ENCODE results near the gene DENND6A. TPM values are rescaled to one million over a fixed set of nuclear protein-coding genes. Genes with fewer than 3 reads are reported as not detected.

The DENND6A gene
- 10 to 100 TPM; 13.0 to 16.0 TPM for total RNA-seq

DNA sequence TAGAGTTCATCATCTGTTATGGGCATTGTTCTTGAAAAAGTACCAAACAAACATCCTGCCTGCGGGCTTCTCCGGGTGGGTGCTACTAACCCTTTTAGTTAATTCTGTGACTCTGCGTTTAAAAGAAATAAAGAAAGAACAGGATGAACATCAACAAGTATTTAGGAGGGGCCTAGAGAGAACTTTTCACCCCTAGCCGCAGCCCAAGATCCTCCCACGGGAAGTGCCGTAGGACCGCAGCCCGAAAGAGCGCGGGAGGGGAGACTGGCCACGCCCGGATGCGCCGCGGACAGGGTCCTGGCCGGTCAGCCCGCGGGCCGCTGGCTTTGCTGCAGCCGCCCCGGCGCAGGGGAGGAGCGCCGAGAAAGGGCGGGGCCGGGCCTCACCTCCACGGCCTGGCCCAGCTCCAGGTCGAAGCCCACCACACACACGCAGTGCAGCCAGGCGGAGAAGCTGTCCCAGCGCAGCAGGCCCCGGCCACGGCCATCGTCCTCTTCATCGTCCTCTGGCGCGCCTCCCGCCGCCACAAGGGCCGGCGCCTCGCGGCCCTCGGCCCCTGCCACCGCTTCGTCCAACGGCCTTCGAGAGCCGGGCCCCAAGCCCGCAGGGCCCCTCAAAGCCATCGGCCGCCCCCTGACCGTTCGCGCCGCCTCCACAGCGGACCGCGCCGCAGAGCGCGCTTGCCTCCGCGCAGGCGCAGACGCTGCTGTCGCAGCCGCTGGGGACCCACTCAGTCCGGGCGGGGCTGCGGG, at the start of gene DENND6A:
Gene DENND6A (minus strand): TSS at position 682 of the 752 bp plus-strand sequence. CDS start 59 bp downstream, at position 623.
- POLR2A ChIA-PET: interaction anchor here (0.6 to 2.4 kb wide), 5 partner anchors 64 to 136 kb away, joined by 3 to 17 read pairs (median 5); partner anchors contain the start of genes ARF4, PDE12 and SLMAP
- CTCF ChIA-PET: no interaction called here
- no peaks in the 10 kb centered on the region for H3K27me3 Mint-ChIP-seq
- H3K4me3 Mint-ChIP-seq: peak within 1 kb of the TSS; percentile 81
- H3K4me1 Mint-ChIP-seq (ENCODE audit: low read depth): peaks cover 35% of the 10 kb centered on the region
- H3K9me3 Mint-ChIP-seq: no peaks in the 10 kb centered on the region
- peak within 1 kb of the TSS; percentile 92 for H3K27ac Mint-ChIP-seq
- intact Hi-C loops (cut with micrococcal nuclease): loop anchor here (1.0 to 5.0 kb wide), 5 partner anchors 64 to 466 kb away; partner anchors contain the start of genes APPL1, ARF4, PDE12 and SLMAP
- DNase-seq: peak; percentile 97
- no peaks in the 10 kb centered on the region for H3K36me3 Mint-ChIP-seq

DNA sequence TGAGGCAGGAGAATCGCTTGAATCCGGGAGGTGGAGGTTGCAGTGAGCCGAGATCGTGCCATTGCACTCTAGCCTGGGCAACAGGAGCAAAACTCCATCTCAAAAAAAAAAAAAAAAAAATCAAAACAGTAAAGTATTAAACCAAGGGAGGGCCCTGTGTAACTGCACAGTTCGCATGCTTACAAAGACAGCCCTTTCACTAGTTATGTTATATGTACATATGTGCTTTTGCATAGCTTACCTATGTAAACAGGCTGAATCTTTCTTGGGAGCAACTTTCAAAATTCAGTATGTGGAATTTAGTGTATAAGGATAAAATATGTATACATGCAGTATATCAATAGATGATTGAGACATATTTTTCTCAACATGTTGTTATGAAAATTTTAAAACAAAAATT, 47.1 kb upstream of the DENND6A start:
- no peak for DNase-seq
- CTCF ChIA-PET: no interaction called here
- Mint-ChIP-seq H3K36me3 (no peaks in the 10 kb centered on the region), H3K9me3 (no peaks in the 10 kb centered on the region), H3K4me1 (ENCODE audit: low read depth) (no peaks in the 10 kb centered on the region), H3K27me3 (peaks cover 1% of the 10 kb centered on the region), H3K4me3 (no peak overlapping the region), H3K27ac (no peak overlapping the region)
- intact Hi-C loops (cut with micrococcal nuclease): no loop called here
- POLR2A ChIA-PET: no interaction called here

DNA sequence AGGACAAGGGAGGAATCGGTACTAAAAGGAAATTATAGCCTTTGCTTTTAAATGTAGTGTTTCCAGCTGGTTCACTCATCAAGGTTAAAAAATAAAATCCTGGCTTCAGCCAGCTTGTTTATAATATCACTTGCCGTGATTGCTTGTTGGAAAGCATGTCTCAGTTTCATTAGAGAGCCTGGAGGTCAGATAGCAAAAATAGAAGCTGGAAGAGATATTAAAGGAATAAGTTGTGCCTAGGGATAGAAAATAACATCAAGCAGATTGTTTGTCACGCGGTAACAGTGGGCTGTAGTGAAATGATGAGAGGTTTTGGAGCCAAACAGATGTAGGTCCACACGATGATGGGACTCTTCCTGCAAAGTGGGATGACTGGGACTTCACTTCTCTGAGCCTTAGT, 45.5 kb upstream of the DENND6A start:
- intact Hi-C loops (cut with micrococcal nuclease): no loop called here
- Mint-ChIP-seq H3K27ac (no peak overlapping the region), H3K4me3 (no peak overlapping the region), H3K36me3 (no peaks in the 10 kb centered on the region), H3K9me3 (no peaks in the 10 kb centered on the region), H3K4me1 (ENCODE audit: low read depth) (no peaks in the 10 kb centered on the region), H3K27me3 (no peaks in the 10 kb centered on the region)
- POLR2A ChIA-PET: no interaction called here
- CTCF ChIA-PET: no interaction called here
- DNase-seq: no peak

- intact Hi-C loops (cut with micrococcal nuclease): no loop called here
- no peak for DNase-seq
- Mint-ChIP-seq H3K4me1 (ENCODE audit: low read depth) (no peaks in the 10 kb centered on the region), H3K27me3 (no peaks in the 10 kb centered on the region), H3K27ac (no peak overlapping the region), H3K4me3 (no peak overlapping the region), H3K36me3 (no peaks in the 10 kb centered on the region), H3K9me3 (no peaks in the 10 kb centered on the region)
- ChIA-PET POLR2A (no interaction called here), CTCF (no interaction called here)
Measured at GRCh38 chr3:57737840-57738239, 45.0 kb upstream of the DENND6A start.

DNA sequence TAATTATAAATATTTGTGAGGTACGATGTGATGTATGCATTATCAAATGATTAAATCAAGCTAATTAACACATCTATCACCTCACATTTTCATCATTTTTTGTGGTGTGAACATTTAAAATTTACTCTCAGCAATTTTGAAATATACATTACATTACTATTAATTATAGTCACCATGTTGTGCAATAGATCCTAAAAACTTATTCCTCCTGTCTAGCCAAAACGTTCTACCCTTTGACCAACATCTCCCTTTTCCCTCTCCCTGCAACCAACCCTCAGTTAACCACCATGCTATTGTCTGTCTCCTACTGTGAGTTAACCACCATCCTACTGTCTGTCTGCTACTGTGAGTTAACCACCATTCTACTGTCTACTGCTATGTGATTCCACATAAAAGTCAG, 42.5 kb upstream of the DENND6A start:
- H3K4me3 Mint-ChIP-seq: no peak overlapping the region
- intact Hi-C loops (cut with micrococcal nuclease): no loop called here
- H3K27ac Mint-ChIP-seq: no peak overlapping the region
- H3K9me3 Mint-ChIP-seq: no peaks in the 10 kb centered on the region
- H3K27me3 Mint-ChIP-seq: no peaks in the 10 kb centered on the region
- no peak for DNase-seq
- CTCF ChIA-PET: no interaction called here
- POLR2A ChIA-PET: no interaction called here
- H3K36me3 Mint-ChIP-seq: no peaks in the 10 kb centered on the region
- no peaks in the 10 kb centered on the region for H3K4me1 Mint-ChIP-seq (ENCODE audit: low read depth)

DNA sequence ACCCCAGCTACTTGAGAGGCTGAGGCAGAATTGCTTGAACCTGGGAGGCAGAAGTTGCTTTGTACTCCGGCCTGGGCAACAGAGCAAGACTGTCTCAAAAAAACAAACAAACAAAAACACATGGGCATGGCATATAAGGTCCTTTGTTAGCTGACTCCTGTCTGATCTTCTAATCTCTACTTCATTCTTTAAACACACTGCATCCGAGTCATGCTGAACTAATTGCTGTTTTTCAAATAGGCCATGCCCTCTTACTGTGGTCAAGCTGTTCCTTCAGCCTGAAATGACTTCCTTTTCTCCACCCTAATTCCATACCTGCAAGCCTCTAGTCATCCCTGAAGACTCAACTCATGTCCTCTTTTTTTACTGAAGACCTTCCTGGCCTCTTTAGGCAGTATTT, 40.9 kb upstream of the DENND6A start:
- CTCF ChIA-PET: no interaction called here
- POLR2A ChIA-PET: no interaction called here
- Mint-ChIP-seq H3K27ac (no peak overlapping the region), H3K4me1 (ENCODE audit: low read depth) (no peaks in the 10 kb centered on the region), H3K9me3 (no peaks in the 10 kb centered on the region), H3K4me3 (no peak overlapping the region), H3K27me3 (no peaks in the 10 kb centered on the region), H3K36me3 (no peaks in the 10 kb centered on the region)
- no peak for DNase-seq
- intact Hi-C loops (cut with micrococcal nuclease): no loop called here

- Mint-ChIP-seq H3K4me3 (no peak overlapping the region), H3K36me3 (no peaks in the 10 kb centered on the region), H3K4me1 (ENCODE audit: low read depth) (no peaks in the 10 kb centered on the region), H3K9me3 (no peaks in the 10 kb centered on the region), H3K27me3 (no peaks in the 10 kb centered on the region), H3K27ac (no peak overlapping the region)
- CTCF ChIA-PET: no interaction called here
- intact Hi-C loops (cut with micrococcal nuclease): no loop called here
- no peak for DNase-seq
- POLR2A ChIA-PET: no interaction called here
Measured at GRCh38 chr3:57731311-57731710, 38.4 kb upstream of the DENND6A start.

DNA sequence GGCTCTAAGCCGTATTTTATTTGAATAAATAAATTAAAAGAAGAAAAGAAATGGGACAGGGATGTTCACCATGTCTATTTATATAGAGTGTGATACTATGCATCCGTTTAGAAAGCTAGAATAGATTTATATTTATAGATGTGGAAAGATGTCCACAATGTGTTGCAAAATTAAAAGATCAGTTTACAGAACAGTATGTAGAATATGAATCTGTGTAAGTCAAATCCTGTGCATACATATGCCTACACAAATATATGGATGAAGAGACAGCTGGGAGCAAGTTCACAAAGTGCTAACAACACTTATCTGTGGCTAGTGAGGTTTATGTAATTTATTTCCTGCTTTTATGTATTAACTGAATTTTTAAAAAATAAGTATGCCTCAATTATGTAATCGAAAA, 37.8 kb upstream of the DENND6A start:
- no peak overlapping the region for H3K4me3 Mint-ChIP-seq
- no peak for DNase-seq
- CTCF ChIA-PET: no interaction called here
- POLR2A ChIA-PET: no interaction called here
- no peaks in the 10 kb centered on the region for H3K36me3 Mint-ChIP-seq
- no peaks in the 10 kb centered on the region for H3K27me3 Mint-ChIP-seq
- H3K27ac Mint-ChIP-seq: no peak overlapping the region
- H3K9me3 Mint-ChIP-seq: no peaks in the 10 kb centered on the region
- H3K4me1 Mint-ChIP-seq (ENCODE audit: low read depth): no peaks in the 10 kb centered on the region
- intact Hi-C loops (cut with micrococcal nuclease): no loop called here

DNA sequence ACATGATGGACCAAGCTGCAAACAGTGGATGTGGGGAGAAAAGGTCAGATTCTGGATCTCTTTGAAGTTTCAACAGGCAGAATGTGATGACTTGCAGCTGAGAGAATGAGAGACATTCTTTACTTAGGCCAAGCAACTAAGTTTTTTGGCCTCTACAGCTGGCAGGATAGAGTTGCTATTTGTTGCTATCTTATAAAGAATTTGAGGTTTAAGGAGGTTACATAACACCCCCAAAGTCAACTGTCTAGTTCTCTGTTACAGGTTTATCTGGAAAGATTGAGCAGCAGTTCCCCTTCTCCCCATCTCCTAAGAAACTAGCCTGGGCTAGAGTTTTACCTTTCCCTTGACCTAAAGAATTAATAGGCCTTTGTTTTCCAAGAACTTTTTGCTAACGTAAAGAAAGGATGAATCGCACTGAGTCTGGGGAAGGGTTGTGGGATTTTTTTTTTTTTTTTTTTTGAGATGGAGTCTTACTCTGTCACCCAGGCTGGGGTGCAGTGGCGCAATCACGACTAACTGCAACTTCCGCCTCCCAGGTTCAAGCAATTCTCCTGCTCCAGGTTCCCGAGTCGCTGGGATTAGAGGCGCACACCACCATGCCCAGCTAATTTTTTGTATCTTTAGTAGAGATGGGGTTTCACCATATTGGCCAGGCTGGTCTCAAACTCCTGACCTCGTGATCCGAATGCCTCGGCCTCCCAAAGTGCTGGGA, 36.6 kb upstream of the DENND6A start:
- DNase-seq: no peak
- Mint-ChIP-seq H3K9me3 (no peaks in the 10 kb centered on the region), H3K27ac (no peak overlapping the region), H3K4me1 (ENCODE audit: low read depth) (no peaks in the 10 kb centered on the region), H3K4me3 (no peak overlapping the region), H3K36me3 (no peaks in the 10 kb centered on the region), H3K27me3 (no peaks in the 10 kb centered on the region)
- ChIA-PET POLR2A (no interaction called here), CTCF (no interaction called here)
- intact Hi-C loops (cut with micrococcal nuclease): no loop called here

DNA sequence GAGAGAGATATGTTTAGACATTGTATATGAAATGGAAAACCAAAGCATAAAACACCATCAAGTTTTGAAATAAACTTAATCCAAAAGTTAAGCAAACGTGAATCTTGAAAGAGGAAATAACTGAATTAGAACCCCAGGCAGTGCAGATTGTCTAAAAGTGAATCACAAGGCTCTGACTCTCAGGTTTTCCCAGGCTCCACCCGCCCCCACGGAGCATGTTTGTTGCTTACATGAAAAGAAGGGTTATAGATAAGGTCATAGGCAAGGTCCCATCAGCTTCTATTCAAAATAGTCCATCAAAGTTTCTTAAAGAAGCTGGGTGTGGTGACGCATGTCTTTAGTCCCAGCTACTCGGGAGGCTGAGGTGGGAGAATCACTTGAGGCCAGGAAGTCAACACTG, 34.2 kb upstream of the DENND6A start:
- no peak overlapping the region for H3K27ac Mint-ChIP-seq
- no peak overlapping the region for H3K4me3 Mint-ChIP-seq
- ChIA-PET CTCF (no interaction called here), POLR2A (no interaction called here)
- no peaks in the 10 kb centered on the region for H3K36me3 Mint-ChIP-seq
- no peak for DNase-seq
- no peaks in the 10 kb centered on the region for H3K4me1 Mint-ChIP-seq (ENCODE audit: low read depth)
- H3K9me3 Mint-ChIP-seq: no peaks in the 10 kb centered on the region
- no peaks in the 10 kb centered on the region for H3K27me3 Mint-ChIP-seq
- intact Hi-C loops (cut with micrococcal nuclease): no loop called here

- Mint-ChIP-seq H3K27me3 (no peaks in the 10 kb centered on the region), H3K27ac (no peak overlapping the region), H3K36me3 (no peaks in the 10 kb centered on the region), H3K4me1 (ENCODE audit: low read depth) (no peaks in the 10 kb centered on the region), H3K9me3 (no peaks in the 10 kb centered on the region), H3K4me3 (no peak overlapping the region)
- ChIA-PET CTCF (no interaction called here), POLR2A (no interaction called here)
- DNase-seq: no peak
- intact Hi-C loops (cut with micrococcal nuclease): no loop called here
Measured at GRCh38 chr3:57726397-57726796, 33.5 kb upstream of the DENND6A start.

DNA sequence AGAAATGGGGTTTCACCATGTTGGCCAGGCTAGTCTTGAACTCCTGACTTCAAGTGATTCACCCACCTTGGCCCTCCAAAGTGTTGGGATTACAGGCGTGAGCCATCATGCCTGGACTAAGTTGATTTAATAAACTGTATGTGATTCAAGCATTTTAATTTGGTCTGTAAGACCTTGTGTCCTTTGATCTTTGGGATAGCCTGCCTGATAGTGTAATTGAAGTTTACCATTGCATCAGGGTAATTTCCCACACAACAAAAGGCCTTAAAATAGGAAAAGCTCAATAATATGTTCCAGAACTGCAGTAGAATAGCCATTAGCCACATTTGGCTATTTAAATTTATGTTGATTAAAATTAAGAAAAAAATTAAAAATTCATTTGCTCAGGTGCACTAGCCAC, 25.2 kb upstream of the DENND6A start:
- Mint-ChIP-seq H3K36me3 (no peaks in the 10 kb centered on the region), H3K27ac (no peak overlapping the region), H3K4me1 (ENCODE audit: low read depth) (no peaks in the 10 kb centered on the region), H3K27me3 (no peaks in the 10 kb centered on the region), H3K9me3 (no peaks in the 10 kb centered on the region), H3K4me3 (no peak overlapping the region)
- CTCF ChIA-PET: no interaction called here
- intact Hi-C loops (cut with micrococcal nuclease): no loop called here
- DNase-seq: no peak
- POLR2A ChIA-PET: no interaction called here

- Mint-ChIP-seq H3K4me1 (ENCODE audit: low read depth) (no peaks in the 10 kb centered on the region), H3K9me3 (no peaks in the 10 kb centered on the region), H3K4me3 (no peak overlapping the region), H3K27ac (no peak overlapping the region), H3K27me3 (no peaks in the 10 kb centered on the region), H3K36me3 (no peaks in the 10 kb centered on the region)
- intact Hi-C loops (cut with micrococcal nuclease): no loop called here
- no peak for DNase-seq
- ChIA-PET CTCF (no interaction called here), POLR2A (no interaction called here)
Measured at GRCh38 chr3:57717205-57717868, 24.5 kb upstream of the DENND6A start.

Data from activated CD4-positive, alpha-beta memory T cell treated with anti-CD3 and anti-CD28 coated beads for 36 hours (primary cell).